WERI-Rb-1 (cell line): ENCODE results near the gene ITGA8.

Experiments
- DNase-seq: peaks from one replicate; pipeline ENCODE4 v3.0.0-alpha.2; 2020
- H3K27ac ChIP-seq: fragments of 250-450 bp; sonication (Bioruptor Pico); 2 replicates; pipeline ENCODE4 v1.5.1; 2020; ENCODE audit warnings: mild to moderate bottlenecking, moderate library complexity
- H3K27me3 ChIP-seq: fragments of 250-450 bp; sonication (Bioruptor Pico); 2 replicates; pipeline ENCODE4 v1.5.1; 2021; ENCODE audit warnings: mild to moderate bottlenecking, low read depth, moderate library complexity; ENCODE audit not compliant: insufficient read depth, severe bottlenecking
- H3K36me3 ChIP-seq: fragments of 250-450 bp; sonication (Bioruptor Pico); 2 replicates; pipeline ENCODE4 v1.5.1; 2020; ENCODE audit warnings: mild to moderate bottlenecking, moderate library complexity
- H3K4me3 ChIP-seq: 2 replicates; pipeline ENCODE4 v1.5.1; 2011; ENCODE audit warnings: low read depth, mild to moderate bottlenecking, control low read depth, low read length
- H3K9me3 ChIP-seq: fragments of 250-450 bp; sonication (Bioruptor Pico); 2 replicates; pipeline ENCODE4 v1.5.1; 2021; ENCODE audit warnings: mild to moderate bottlenecking, moderate library complexity; ENCODE audit not compliant: severe bottlenecking
- TF ChIP-seq, protein P1 (sequence below): IDR thresholded peaks from 2 replicates; pipeline ENCODE4 v1.5.1; 2011; ENCODE audit warnings: low read depth, mild to moderate bottlenecking, control low read depth, inconsistent platforms, low read length

Gene ITGA8

DNA sequence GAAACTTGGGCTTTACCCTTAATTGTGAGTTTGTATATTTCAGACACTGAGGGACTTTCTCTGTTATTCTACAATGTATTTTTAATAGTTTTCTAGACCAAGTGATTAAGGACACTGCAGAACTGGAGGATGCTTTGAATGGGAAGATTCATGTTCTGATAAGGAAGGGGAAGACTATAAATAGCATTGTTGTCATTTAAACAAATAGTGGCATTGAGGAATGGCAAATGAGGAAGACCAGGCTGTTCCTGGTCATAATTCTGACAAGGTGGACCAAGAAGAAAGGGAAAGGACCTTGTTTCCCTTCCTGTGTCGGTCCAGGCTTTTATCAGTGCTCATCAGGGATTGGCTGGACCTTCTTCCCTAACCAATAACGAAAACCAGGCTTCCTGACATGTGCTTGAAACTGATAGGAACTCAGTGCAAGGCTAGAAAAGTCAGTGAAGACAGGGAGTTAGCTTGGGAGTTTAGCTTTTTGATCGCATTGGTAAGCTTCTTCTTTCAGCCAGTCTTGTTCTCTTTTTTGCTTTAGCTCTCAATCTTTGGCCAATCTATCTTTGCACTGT is 116.2 kb downstream of the ITGA8 start:
- H3K27me3 ChIP-seq = no peaks in the 10 kb centered on the region
- DNase-seq = no peak
- no peaks in the 10 kb centered on the region for H3K9me3 ChIP-seq
- H3K36me3 ChIP-seq = no peaks in the 10 kb centered on the region
- no peak overlapping the region for H3K4me3 ChIP-seq
- no peak overlapping the region for H3K27ac ChIP-seq
- TF ChIP-seq, protein P1, sequence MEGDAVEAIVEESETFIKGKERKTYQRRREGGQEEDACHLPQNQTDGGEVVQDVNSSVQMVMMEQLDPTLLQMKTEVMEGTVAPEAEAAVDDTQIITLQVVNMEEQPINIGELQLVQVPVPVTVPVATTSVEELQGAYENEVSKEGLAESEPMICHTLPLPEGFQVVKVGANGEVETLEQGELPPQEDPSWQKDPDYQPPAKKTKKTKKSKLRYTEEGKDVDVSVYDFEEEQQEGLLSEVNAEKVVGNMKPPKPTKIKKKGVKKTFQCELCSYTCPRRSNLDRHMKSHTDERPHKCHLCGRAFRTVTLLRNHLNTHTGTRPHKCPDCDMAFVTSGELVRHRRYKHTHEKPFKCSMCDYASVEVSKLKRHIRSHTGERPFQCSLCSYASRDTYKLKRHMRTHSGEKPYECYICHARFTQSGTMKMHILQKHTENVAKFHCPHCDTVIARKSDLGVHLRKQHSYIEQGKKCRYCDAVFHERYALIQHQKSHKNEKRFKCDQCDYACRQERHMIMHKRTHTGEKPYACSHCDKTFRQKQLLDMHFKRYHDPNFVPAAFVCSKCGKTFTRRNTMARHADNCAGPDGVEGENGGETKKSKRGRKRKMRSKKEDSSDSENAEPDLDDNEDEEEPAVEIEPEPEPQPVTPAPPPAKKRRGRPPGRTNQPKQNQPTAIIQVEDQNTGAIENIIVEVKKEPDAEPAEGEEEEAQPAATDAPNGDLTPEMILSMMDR = no peak

DNA sequence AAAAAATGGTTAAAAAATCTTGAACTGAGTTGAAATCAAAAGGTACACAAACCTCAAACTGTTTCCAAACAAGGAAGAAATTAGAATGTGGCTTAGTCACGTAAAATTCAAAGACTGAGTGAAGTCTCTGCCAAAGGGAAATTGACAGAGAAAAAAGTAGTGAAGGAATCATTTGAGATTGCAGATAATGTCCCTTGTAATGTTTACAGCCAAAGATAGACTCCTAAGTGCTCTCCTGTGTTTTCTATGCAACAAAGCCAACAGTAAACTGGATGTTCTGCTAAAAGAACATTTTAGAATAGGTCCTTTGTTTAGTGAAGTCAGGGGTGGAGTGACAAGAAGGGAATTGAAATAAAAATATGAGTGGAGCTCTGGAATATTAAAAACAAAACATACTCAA is 117.9 kb downstream of the ITGA8 start:
- TF ChIP-seq, protein P1 = no peak
- H3K27me3 ChIP-seq = no peaks in the 10 kb centered on the region
- H3K36me3 ChIP-seq = no peaks in the 10 kb centered on the region
- no peaks in the 10 kb centered on the region for H3K9me3 ChIP-seq
- no peak overlapping the region for H3K27ac ChIP-seq
- DNase-seq = no peak
- no peak overlapping the region for H3K4me3 ChIP-seq

DNA sequence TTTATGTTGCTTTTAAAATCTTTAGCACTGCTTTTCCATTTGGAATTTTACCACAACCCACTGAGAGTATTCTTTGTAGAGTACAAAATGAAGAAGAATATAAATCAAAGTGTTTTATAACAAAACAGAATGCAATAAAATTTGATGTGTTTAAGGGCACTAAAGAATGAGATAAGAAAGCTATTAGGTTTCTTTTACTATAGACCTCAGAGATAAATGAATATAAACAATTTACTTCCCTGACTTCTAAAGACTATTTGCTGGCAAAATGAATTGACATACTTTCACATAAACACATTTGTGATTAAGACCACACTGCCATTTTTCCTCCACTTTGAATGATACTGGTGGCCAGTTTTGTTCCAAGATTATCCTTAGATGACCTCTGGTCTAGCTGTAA is 124.5 kb downstream of the ITGA8 start:
- no peaks in the 10 kb centered on the region for H3K9me3 ChIP-seq
- H3K36me3 ChIP-seq = no peaks in the 10 kb centered on the region
- H3K27me3 ChIP-seq = no peaks in the 10 kb centered on the region
- H3K4me3 ChIP-seq = no peak overlapping the region
- no peak overlapping the region for H3K27ac ChIP-seq
- TF ChIP-seq, protein P1 = no peak
- no peak for DNase-seq

DNA sequence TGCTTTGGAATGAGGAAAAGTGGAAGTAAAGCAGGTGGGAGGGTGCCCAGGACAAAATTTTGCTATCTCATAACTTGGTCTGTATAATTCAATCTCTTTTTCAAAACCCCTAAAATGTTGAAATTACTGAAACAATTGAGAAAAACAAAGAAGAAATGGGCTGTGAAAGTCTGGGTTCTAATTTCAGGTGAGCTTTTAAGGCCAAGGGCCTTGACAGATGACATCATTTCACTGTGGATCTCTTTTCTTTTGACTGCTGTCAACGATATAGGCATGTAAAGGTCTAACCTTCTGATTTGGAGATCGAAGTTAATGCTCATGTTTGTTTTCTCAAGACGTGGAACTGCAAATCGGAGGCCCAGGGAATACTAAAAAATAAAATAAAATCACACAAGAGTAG is 127.8 kb downstream of the ITGA8 start:
- Histone ChIP-seq H3K27ac (no peak overlapping the region), H3K36me3 (no peaks in the 10 kb centered on the region), H3K4me3 (no peak overlapping the region), H3K9me3 (no peaks in the 10 kb centered on the region), H3K27me3 (no peaks in the 10 kb centered on the region)
- TF ChIP-seq, protein P1 = no peak
- no peak for DNase-seq

DNA sequence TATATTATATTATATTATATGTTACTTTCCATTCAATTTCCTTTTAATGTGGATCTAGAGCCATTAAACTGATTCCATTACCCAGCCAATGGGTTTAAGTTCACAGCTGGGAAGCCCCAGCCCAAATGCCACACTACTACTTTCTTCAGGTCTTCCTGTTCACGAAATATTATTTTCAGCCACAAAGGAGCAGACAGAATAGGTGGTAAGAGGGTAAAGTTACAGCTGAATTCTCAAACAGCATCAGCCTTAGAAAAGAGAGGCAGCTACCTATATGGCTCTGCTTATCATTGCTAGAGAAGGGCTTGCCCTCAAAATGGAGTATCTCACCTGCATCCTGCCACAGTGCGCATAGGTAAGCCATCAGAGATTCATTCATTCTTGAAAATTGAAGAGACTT is 128.3 kb downstream of the ITGA8 start:
- Histone ChIP-seq H3K4me3 (no peak overlapping the region), H3K27me3 (no peaks in the 10 kb centered on the region), H3K36me3 (no peaks in the 10 kb centered on the region), H3K27ac (no peak overlapping the region), H3K9me3 (no peaks in the 10 kb centered on the region)
- DNase-seq = no peak
- TF ChIP-seq, protein P1 = no peak

DNA sequence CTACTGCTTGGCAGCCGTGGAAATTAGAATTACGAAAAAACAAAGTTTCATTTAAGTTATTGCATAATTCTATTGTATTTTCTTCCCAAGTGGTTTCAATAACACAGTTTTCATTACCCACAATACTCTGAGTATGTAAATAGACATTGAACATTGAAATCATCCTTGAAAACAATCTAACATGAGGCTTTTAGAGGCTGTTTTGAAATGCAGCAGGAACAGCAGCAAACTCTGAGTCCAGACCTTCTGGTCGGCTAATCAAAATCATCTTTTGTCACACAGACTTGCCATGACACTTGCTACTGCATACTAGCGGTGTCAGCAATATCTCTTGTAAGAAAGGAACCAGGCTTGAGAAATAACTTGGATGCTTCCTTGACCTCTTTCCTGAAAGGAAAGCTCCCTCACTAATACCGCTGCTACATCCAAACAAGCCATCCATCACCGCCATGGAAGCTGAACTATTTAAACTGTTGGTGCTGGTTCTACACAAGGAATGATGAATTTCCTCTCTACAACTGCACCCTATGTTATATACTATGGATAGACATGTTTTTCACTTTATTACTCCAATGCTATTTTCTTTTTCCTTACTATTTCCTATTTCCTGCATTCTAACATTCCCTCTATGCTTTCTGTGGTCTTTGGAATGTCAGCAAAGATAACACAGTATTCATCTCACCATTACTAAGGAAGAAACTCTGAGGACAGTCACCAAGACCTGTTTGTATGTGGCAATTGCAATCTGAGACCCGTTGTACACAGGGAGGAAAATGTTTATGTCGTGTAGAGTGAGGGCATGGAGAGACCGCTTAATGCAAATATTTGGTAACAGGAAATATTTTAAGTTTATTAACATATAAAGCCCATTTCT is 130.8 kb downstream of the ITGA8 start:
- Histone ChIP-seq H3K27ac (no peak overlapping the region), H3K4me3 (no peak overlapping the region), H3K27me3 (no peaks in the 10 kb centered on the region), H3K36me3 (no peaks in the 10 kb centered on the region), H3K9me3 (no peaks in the 10 kb centered on the region)
- no peak for DNase-seq
- TF ChIP-seq, protein P1 = no peak
